AG04450 (cell line): ENCODE measurements around the gene ADORA2A. TPM values are rescaled to one million over a fixed set of nuclear protein-coding genes. Genes with fewer than 3 reads are reported as not detected.
A peak's percentile ranks its signal among the peaks of the same experiment; 100 is the strongest.

ENCODE experiments used
- CTCF ChIA-PET: fragments of 300-600, 350-600 bp; formaldehyde crosslinking; extraction: SDS; loops from one replicate; lab custom pipeline; 2022; ENCODE audit warnings: antibody characterized with exemption, inconsistent platforms; lab: Charles Lee
- POLR2A ChIA-PET: fragments of 350-600 bp; formaldehyde crosslinking; extraction: SDS; loops from one replicate; lab custom pipeline; 2021; ENCODE audit warnings: antibody characterized with exemption, inconsistent platforms; lab: Yijun Ruan, JAX
- DNase-seq: peaks from one replicate; pipeline ENCODE4 v3.0.0-alpha.2; 2011; ENCODE audit warnings: low read depth, low spot score
- H3K27ac ChIP-seq: one replicate; pipeline ENCODE4 v1.5.1; 2012; ENCODE audit warnings: low read depth, low read length, control low read depth
- H3K27me3 ChIP-seq: one replicate; pipeline ENCODE4 v1.6.0; 2012; ENCODE audit warnings: low read length; ENCODE audit not compliant: control insufficient read depth, insufficient read depth
- H3K4me3 ChIP-seq: 2 replicates; pipeline ENCODE4 v1.5.1; 2011; ENCODE audit warnings: mild to moderate bottlenecking, low read depth, low read length, control low read depth
- H3K9me3 ChIP-seq: 2 replicates; pipeline ENCODE4 v1.5.1; 2012; ENCODE audit warnings: low read length; ENCODE audit not compliant: control insufficient read depth, insufficient read depth
- CTCF ChIP-seq: IDR thresholded peaks from 2 replicates; pipeline ENCODE4 v1.5.1; 2011; ENCODE audit warnings: low read depth, low read length, control low read depth, inconsistent platforms
- polyA plus RNA-seq: library from polyadenylated mRNA; depleted of rRNA; stranded (reverse); fragments of >200 nt; gene quantifications from 2 replicates; pipeline ENCODE4 v1.2.3, GENCODE V29; 2011

The ADORA2A gene
- polyA plus RNA-seq, 1 experiment = 0.19 TPM

GRCh38 chr22:24391836-24392217 is 35.6 kb upstream of the ADORA2A start:
- peak; percentile 38 for DNase-seq
- POLR2A ChIA-PET = no interaction called here
- no peak overlapping the region for H3K4me3 ChIP-seq
- no peak overlapping the region for H3K27ac ChIP-seq
- no peak for TF ChIP-seq CTCF
- CTCF ChIA-PET = no interaction called here
- no peaks in the 10 kb centered on the region for H3K9me3 ChIP-seq
- no peaks in the 10 kb centered on the region for H3K27me3 ChIP-seq

- Histone ChIP-seq H3K9me3 (no peaks in the 10 kb centered on the region), H3K4me3 (no peak overlapping the region), H3K27ac (no peak overlapping the region), H3K27me3 (no peaks in the 10 kb centered on the region)
- no peak for DNase-seq
- POLR2A ChIA-PET = no interaction called here
- CTCF ChIA-PET = interaction anchor here (0.6 kb wide), 1 partner anchor 31 kb away, joined by 6 read pairs; no protein-coding TSS in a partner anchor
- no peak for TF ChIP-seq CTCF
These were observed 35.0 kb upstream of the ADORA2A start for GRCh38 chr22:24392218-24392931.

GRCh38 chr22:24393012-24393559 is 34.3 kb upstream of the ADORA2A start:
- CTCF ChIA-PET = interaction anchor here (0.6 kb wide), 1 partner anchor 30 kb away, joined by 6 read pairs; no protein-coding TSS in a partner anchor
- no peak for TF ChIP-seq CTCF

GRCh38 chr22:24393848-24394247 is 33.6 kb upstream of the ADORA2A start:
- Histone ChIP-seq H3K27me3 (no peaks in the 10 kb centered on the region), H3K27ac (no peak overlapping the region), H3K4me3 (no peak overlapping the region), H3K9me3 (no peaks in the 10 kb centered on the region)
- DNase-seq = no peak
- ChIA-PET CTCF (no interaction called here), POLR2A (no interaction called here)
- no peak for TF ChIP-seq CTCF

More at GRCh38 chr22:24393012-24393559, 34.3 kb upstream of the ADORA2A start:
- Histone ChIP-seq H3K4me3 (no peak overlapping the region), H3K9me3 (no peaks in the 10 kb centered on the region), H3K27ac (no peak overlapping the region), H3K27me3 (no peaks in the 10 kb centered on the region)
- POLR2A ChIA-PET = no interaction called here
- no peak for DNase-seq

- POLR2A ChIA-PET = no interaction called here
- Histone ChIP-seq H3K9me3 (no peaks in the 10 kb centered on the region), H3K27ac (no peak overlapping the region), H3K4me3 (no peak overlapping the region), H3K27me3 (no peaks in the 10 kb centered on the region)
- no peak for DNase-seq
- CTCF ChIA-PET = no interaction called here
- TF ChIP-seq CTCF = no peak
These were observed 33.1 kb upstream of the ADORA2A start for GRCh38 chr22:24394254-24394653.
